Cardiac ventricle fibroblast (primary cell): ENCODE data around the gene LRCH2. TPM values are rescaled to one million over a fixed set of nuclear protein-coding genes. Genes with fewer than 3 reads are reported as not detected.

Experiments used
- total RNA-seq: library from RNA; depleted of rRNA; stranded (reverse); fragments of >200 nt; gene quantifications from 2 replicates; pipeline ENCODE4 v1.2.3, GENCODE V29; 2015

LRCH2 gene, protein sequence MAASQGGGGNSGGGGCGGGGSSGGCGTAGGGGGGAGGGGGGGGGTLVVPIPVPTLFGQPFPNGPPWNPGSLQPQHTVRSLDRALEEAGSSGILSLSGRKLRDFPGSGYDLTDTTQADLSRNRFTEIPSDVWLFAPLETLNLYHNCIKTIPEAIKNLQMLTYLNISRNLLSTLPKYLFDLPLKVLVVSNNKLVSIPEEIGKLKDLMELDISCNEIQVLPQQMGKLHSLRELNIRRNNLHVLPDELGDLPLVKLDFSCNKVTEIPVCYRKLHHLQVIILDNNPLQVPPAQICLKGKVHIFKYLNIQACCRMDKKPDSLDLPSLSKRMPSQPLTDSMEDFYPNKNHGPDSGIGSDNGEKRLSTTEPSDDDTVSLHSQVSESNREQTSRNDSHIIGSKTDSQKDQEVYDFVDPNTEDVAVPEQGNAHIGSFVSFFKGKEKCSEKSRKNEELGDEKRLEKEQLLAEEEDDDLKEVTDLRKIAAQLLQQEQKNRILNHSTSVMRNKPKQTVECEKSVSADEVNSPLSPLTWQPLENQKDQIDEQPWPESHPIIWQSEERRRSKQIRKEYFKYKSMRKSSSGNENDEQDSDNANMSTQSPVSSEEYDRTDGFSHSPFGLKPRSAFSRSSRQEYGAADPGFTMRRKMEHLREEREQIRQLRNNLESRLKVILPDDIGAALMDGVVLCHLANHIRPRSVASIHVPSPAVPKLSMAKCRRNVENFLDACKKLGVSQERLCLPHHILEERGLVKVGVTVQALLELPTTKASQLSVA
- total RNA-seq, result 1.2 and 2.0 TPM in 2 replicates

DNA sequence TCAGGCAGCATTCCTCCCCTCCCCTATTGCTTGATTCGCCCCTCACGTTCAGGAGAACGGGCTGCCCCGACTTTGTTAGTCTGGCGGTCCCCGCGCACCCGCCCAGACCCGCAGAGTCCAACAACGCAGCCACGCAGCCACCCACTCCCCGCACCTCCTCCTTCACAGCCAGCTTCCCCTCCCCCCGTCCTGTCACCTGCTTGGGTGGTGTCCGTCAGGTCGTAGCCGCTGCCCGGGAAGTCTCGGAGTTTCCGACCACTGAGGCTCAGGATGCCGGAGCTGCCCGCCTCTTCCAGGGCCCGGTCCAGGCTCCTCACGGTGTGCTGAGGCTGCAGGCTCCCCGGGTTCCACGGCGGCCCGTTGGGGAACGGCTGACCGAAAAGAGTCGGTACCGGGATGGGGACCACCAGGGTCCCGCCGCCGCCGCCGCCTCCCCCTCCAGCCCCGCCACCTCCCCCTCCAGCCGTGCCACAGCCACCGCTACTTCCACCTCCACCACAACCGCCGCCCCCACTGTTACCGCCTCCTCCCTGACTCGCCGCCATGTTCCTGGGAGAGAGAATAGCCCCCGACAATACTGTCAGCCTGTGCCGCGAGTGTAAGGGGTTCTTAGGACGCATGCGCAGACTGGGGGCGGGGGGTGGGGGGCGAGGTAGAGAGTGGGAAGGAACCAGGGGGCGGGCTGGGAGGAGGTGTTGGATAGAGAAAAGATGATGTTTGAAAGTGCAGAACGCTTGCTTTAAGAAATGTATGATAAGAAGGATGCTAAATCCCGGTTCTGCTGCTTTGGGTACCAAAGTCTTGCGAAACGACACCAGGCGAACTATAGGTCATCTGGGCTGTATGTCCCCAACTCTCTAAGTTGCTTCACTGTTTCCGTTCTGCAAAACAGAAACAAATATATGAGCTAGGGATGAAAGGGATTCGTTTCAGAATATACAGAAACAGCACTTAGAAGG, at the start of gene LRCH2:
Gene LRCH2 (minus strand): TSS at position 600 of the 959 bp plus-strand sequence. CDS start 55 bp downstream, at position 545.

DNA sequence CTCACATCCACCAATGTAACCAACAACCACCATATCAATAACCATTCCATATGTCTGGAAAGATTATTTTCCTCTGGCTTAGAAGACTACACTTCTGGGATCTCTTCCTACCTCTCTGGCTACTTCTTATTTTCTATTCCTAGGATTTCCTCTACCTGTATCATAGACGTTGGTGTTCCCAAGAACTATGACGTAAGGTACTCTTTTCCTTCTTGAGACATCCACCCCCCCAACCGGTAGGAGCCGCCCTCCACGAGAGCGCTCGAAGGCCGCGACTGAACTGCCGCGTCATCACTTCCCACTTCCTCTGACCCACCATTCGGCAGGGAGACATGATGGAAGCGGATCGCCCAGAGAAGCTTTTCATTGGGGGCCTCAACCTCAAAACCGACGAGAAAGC, 44.8 kb downstream of the LRCH2 start, which contains the start of gene RBMXL3:
Gene RBMXL3 (plus strand): TSS at position 301 of the 400 bp plus-strand sequence. CDS start 32 bp downstream, at position 333.

Other genes with a start within 250 kb of the LRCH2 start
- gene IL13RA2, start 216.5 kb downstream of the LRCH2 start, total RNA-seq, result 9.9 and 16.6 TPM in 2 replicates
- gene RBMXL3, start 44.7 kb downstream of the LRCH2 start, total RNA-seq, result not detected in 2 replicates
- gene LUZP4, start 55.6 kb upstream of the LRCH2 start, total RNA-seq, result not detected in 2 replicates